Kidney tubule cell (primary cell): ENCODE data around the gene GRK4.
A peak's percentile ranks its signal among the peaks of the same experiment; 100 is the strongest.

Experiments used
- DNase-seq: peaks from one replicate; pipeline ENCODE4 v3.0.0-alpha.2; 2018; ENCODE audit warnings: low spot score

The GRK4 gene

GRCh38 chr4:3013839-3014350, 50.5 kb downstream of the GRK4 start:
- no peak for DNase-seq

GRCh38 chr4:3016961-3017360, 53.6 kb downstream of the GRK4 start:
- DNase-seq: no peak

- DNase-seq: no peak
Observed at GRCh38 chr4:3017504-3017903, 54.1 kb downstream of the GRK4 start.

GRCh38 chr4:3019145-3019846, 55.9 kb downstream of the GRK4 start:
- DNase-seq: no peak

- no peak for DNase-seq
Observed at GRCh38 chr4:3021127-3021526, 57.8 kb downstream of the GRK4 start.

GRCh38 chr4:3021627-3022026, 58.3 kb downstream of the GRK4 start:
- no peak for DNase-seq

- DNase-seq: no peak
Observed at GRCh38 chr4:3022112-3022511, 58.7 kb downstream of the GRK4 start.

- no peak for DNase-seq
Observed at GRCh38 chr4:3022651-3023050, 59.3 kb downstream of the GRK4 start.

- DNase-seq: no peak
Observed at GRCh38 chr4:3025881-3026280, 62.5 kb downstream of the GRK4 start.

- no peak for DNase-seq
Observed at GRCh38 chr4:3026540-3026939, 63.2 kb downstream of the GRK4 start.

GRCh38 chr4:3029464-3029863, 66.1 kb downstream of the GRK4 start:
- DNase-seq: no peak

GRCh38 chr4:3030566-3031356, 67.4 kb downstream of the GRK4 start:
- DNase-seq: no peak

GRCh38 chr4:3031357-3032082, 68.1 kb downstream of the GRK4 start:
- peak; percentile 37 for DNase-seq

GRCh38 chr4:3034231-3034630, 70.9 kb downstream of the GRK4 start:
- DNase-seq: no peak

- no peak for DNase-seq
Observed at GRCh38 chr4:3035249-3035648, 71.9 kb downstream of the GRK4 start.

GRCh38 chr4:3035674-3036073, 72.3 kb downstream of the GRK4 start:
- no peak for DNase-seq

- no peak for DNase-seq
Observed at GRCh38 chr4:3036131-3036952, 73.0 kb downstream of the GRK4 start.

GRCh38 chr4:3037957-3038461, 74.6 kb downstream of the GRK4 start:
- DNase-seq: no peak

- no peak for DNase-seq
Observed at GRCh38 chr4:3039706-3040366, 76.5 kb downstream of the GRK4 start.

- DNase-seq: no peak
Observed at GRCh38 chr4:3040452-3041191, 77.3 kb downstream of the GRK4 start.
